HG02970 (cell line): ENCODE data around the gene PDGFA.

Source experiments
- ATAC-seq: cut with Tn5 transposase; IDR thresholded peaks from one replicate; pipeline ENCODE4 v1.9.1; 2021; ENCODE audit warnings: mild to moderate bottlenecking, moderate library complexity, moderate number of reproducible peaks; ENCODE audit not compliant: unreplicated experiment, low FRiP score

Gene PDGFA

DNA sequence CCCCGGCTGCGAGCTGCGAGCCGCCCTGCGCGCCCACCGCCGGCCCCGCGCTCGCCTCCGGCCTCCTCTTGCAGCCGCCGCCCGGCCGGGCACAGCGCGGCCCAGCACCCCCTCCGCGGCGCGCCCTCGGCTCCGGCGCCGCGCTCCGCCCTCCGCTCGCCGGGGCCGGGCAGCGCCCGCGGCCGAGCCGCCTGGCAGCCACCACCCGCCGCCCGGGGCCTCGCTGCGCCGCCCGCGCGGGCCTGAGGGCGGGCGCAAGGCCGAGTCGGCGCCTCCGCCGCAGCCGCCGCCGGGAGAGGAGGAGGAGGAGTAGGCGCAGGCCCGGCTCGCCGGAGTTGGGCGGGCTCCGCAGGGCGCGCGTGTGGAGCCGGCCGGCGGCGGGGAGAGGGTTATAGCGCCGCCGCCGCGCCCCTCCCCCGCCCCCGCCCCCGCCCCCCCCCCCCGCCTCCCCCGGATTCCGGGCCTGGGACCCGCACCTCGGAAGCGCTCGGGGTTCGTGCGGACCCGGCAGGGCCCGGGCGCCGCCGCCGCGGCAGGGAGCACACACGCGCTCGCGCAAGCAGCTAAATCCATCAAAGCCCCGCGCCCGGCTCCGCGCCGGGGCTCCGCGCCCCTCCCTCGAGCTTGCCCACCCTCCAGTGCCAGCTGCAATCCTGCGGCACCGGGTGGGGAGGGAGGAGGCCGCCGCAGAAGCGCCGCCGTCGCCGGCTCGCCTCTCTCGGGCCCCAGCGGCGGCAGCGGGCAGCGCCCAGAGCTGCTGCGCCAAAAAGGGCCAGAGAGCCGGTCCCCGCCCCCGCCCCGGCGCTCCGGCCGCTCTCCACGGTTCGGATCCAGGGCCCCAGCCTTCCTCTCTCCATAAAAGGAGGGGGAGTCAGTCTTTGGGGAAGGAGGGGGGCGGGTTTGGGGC is at the start of gene PDGFA:
Gene PDGFA, minus strand, starts transcription at position 363 of the 907 bp plus-strand sequence. CDS start 845 bp downstream, outside the sequence.
- no peak for ATAC-seq

DNA sequence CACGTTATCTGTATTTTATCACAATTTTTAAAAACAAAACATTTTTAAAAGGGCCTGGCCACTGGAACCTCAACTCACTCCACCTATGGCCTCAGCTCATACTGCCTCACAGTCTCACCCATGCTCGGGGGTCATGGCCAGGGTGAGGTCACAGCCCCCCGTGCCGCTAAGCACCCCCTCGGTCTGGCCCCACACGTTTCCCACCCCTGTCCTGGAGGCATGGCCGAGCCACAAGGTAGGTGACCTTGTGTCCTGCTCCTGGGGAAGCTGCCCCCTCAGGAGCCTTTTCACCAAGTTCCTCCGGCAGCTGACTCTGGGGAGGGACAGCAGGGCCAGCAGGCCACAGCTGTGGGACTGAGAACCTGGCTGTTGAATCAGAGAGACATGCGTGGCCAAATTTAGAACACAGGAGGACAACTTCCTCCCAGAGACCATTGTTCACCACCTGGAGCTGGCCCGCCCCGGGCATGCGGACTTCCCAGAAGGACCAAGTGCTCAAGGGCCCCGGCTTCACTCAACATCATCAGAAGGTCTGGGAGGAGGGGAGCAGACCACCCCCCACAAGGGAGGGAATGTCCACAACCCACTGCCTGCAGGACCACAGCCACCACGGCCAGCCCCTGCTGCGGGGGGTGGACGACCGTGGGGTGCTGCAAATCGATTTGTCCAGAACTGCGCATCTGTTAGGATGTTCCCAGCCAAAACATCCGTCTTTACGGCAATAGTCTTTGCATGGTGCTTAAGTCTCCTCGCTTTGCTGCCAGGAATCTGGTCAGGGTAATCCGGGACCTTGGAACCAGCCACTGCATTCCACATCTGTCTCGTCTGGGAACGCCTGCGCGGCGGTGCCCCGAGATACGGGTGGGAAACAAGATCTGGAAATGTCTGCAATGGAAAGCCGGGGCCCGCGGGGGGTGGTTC is 48.6 kb upstream of the PDGFA start:
- ATAC-seq, result no peak

DNA sequence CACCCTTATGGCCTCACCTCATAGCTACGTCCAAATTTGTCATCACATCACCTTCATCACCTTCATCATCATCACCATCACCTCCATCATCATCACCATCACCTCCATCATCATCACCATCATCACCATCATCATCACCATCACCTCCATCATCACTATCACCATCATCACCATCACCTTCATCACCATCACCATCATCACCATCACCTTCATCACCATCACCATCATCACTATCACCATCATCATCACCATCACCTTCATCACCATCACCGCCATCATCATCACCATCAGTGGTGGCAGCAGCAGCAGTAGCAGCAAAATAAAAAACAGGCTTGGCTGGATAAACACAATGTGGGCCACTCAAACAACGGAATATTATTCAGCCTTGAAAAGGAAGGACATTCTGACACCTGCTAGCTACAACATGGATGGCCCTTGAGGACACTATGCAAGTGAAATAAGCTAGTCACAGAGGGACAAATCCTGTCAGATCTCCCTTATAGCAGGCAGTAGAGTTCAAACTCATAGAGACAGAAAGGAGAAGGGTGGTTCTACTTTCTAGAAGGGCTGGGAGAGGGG is 47.7 kb upstream of the PDGFA start:
- no peak for ATAC-seq

DNA sequence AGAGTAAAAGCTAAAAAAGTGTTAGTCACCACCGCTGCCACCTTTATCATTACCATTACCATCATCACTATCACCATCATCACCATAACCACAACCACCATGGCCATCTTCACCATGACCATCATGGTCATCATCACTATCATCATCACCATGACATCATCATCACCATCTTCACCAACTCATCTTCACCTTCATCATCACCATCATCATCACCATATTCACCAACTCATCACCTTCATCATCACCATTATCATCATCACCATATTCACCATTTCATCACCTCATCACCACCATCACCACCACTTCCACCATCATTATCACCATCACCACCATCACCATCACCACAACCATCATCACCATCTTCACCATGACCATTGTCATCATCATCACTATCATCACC is 46.5 kb upstream of the PDGFA start:
- ATAC-seq, result no peak

DNA sequence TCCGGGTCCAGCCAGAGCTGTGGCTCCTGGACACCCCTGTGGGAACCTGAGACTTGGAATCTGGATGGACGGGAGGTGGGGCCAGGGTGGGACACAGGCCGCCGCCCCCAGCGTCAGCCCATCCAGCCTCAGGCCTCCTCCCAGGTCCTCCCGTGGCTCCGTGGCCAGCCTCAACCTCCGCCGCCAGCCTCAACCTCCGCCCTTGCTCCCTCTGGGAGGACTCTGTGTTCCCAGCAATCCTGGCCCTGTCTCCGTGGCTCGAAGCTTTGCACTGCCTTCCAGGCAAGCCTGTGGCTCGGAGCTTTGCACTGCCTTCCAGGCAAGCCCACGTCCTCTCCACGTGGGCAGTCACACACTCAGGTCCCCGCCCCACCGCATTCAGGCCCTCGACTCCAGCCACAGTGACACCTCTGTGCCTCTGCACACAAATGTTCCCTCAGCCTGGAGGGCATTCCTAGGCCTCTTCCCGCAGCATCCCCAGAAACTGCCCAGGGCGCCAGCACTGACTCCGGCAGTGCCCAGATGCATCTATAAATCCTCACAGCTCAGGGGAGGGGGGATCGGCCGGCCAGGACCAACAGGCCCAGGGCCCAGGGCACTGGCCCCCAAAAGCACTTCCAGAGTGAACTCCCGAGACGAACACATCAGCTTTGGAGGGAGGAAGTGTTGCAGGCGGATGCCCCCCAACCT is 44.7 kb upstream of the PDGFA start:
- ATAC-seq, result no peak

DNA sequence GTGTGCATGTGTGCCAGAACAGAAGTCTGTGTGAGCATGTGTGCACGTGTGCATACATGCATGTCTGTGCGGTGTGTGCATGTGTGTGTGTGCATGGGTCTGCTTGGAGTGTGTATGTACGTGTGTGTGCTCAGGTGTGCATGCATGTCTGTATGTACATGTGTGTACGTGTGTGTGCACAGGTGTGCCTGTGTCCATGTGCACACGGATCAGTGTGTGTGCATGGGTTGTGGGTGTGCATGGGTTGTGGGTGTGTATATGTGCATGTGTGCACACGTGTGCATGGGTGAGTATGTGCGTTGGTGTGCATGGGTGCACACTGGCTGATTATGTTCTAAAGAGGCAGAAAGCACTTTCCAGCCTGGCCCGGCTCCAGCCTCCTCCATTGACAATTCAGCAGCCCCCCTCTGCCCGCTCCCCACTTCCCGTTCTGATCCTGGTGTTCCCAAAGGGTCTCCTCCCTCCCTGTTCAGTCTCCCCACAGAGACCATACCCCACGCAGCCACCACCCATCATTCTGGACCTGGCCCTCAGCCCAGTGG is 44.1 kb upstream of the PDGFA start:
- ATAC-seq, result no peak

DNA sequence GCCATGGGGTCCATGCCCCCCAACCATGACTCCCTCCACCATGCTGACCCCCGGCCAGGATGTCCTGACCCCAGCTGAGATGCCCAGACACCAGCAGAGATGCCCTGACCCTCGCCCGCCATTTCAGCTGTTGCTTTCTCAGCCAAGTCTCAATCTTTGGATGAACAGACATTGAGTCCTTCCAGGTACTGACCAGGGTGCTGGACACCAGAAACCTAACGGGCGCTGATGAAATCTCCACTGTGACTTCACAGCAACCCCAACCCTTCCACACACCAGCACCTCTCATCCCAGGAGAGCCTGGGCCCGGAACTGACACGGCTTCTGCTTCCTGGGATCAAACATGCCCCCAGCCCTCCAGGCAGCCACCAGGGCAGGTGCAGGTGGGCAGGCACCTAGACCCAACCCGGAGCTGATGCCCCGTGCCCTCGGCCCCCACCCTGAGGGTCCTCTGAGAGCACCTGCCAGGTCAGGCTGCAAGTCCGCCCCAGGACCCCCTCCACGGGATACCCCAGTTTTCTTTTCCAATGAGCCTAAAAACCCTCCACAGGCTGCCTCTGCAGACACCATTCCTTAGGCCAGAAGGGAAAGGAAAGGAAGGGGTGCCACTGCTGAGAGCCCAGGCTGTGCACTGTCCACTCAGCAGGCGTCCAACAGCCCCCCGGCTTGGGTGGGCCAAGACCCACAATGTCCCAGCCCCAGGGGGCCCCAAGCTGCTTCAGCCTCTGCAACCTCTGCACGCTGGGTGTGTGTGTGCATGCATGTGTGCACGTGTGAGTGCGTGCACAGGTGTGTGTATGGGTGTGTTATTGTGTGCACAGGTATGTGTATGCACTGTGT is 43.4 kb upstream of the PDGFA start:
- ATAC-seq, result no peak

DNA sequence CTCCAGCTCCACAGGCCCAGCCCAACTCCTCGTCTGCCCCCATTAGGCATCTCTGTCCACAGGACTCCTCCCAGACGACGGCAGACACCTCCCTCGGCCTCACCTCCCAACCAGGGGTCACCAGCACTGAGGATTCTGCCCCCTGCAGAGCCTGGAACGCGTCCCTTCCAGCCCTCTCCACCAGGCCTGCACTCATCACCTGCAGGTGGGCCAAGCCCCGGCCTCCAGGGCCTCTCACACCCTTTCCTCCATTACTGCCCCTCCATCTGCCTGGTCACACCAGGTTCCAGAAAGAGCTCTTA is 42.7 kb upstream of the PDGFA start:
- ATAC-seq, result no peak

DNA sequence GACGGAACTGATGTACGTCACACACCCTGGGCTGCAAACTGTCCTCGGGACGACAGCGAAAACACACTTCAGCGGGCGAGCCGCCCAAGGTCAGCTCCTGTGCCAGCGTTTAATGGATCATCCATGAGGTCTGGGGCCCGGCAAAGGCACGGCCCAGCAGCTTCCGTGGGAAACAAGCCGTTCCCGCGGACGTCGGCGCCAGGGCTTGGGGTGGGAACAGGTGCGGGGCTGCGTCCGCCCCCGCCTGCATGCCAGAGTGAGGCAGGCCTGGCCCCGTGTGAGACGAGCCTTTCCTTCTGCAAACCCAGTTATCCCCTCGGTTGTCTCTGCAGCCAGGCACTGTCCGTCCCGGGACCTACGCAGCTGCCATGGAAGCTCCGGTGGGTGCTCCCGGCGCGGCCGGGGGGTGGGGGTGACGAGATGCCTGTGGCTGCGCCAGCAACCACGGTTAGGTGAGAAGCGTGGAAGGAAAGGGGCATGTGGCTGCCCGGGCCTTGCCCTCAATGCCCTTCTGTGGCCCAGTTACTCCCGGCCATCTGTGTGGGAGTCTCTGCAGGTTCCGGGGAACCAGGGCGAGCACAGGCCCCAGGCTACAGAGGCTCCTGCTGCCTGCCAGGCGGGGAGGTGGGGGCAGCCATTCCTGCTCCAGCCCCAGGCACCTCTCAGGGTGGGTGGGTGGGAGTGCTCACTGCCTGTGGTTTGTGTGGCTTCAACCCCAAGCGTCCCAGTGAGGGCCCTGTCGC is 42.2 kb upstream of the PDGFA start:
- no peak for ATAC-seq

DNA sequence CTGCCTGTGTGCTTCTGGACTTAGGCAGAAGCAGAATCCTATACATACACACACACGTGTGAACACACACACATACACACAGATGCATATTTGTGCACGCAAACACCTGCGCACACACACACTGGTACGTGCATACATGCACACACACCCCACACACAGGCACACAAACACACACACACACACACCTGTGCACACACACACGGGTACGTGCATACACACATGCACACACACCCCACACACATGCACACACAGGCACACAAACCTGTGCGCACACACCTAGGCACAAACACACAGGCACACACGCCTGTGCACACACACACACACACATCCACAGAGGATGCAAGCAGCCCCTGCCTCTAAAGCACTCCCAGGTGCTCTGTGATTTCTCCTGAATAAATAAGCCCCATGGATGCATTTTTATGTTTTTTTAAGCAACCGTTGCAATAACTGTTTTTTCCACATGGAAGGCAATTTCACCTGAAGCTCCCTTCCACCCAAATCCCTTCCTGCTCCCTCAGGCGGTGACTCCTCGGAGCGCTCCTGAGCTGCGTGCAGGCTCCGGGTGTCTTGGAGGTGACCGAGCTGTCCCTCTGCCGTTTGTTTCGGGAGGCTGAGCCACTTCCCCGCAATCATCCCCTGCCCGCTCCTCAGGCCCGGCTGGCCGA is 41.5 kb upstream of the PDGFA start:
- no peak for ATAC-seq

DNA sequence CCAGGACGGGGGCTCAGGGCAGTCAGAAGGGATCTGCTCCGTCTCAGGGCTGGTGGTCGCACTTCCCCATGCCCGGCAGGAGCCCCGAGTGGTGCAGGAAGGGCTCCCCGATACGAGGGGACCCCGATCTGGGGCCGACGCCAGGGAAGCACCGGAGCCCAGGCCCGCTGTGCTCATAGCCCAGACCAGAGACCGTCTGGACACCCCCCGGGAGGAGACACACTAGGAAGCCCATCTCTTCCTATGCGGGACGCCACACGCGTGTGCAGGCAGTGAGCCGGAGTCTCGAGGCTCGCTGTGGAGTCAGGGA is 39.7 kb upstream of the PDGFA start:
- ATAC-seq, result no peak

DNA sequence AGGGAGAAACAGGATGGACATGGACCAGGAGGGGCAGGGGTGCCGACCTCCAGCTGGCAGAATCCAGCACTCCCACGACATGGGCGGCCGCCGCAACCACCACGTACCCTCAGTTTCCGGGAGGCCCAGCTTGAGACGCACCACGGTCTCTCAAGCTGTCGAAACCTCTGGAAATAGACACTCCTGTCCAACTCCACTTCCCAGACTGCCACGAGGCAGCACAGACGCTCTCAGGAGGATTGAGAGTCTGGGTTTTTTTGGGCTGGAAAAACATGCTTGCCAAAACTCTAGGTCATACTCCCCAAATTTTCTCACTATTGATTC is 37.9 kb upstream of the PDGFA start:
- ATAC-seq, result no peak

DNA sequence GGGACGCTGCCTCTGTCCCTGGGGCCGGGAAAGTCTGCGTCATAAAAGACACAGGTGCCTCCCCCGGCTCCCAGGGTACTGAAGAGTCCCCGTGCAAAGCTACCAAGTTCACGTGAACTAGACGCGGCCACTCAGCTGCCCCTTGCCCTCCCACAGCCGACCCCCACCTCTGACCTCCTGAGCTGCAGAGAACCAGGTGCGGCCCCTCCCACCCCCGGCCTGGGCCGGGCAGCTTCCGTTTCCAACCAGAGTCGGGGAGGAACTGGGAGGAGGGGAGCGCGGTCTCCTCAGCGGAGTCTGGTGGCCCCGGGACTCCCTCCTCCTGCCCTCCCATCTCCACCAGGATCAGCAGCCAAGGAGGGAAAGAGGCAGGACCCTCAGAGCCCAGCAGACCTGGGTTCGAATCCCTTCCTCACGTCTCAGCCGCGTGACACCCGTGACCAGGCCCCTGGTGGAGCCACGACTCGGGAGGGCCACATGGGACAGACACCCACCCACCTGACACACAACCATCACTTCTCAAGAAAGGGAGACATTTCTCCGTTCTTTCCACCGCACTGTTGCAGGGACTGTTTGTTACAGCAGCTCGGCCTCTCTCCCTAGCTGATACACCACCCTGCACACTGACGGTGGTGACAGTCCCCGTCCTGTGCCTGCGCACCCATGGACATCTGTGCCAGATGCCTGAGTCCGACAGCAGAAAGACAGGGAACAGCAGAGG is 37.4 kb upstream of the PDGFA start:
- ATAC-seq, result no peak

DNA sequence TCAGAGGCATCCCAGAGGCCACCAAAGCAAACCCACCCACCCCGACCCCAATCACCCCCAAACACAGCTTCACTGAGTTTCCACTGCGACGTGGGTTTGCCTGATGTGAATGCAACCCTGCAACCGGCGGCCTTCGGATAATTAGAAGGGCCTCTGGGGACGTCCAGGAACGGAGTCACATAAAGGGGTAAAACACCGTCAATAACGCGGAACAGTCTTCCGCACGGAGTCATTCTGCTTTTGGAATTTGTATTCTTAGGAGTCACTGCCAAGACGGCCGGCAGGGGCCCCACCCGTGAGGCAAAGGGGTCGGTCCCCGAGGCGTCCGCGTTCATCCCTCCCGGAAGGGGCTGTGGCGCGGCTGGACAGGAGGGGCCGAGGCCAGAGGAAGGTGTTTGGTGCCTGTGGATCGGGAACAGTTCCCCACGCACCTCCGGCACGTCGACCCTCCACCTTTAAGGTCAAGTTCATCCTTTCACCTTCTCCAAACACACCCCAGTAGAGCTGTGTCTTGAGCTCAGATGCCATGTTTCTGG is 36.7 kb upstream of the PDGFA start:
- no peak for ATAC-seq

DNA sequence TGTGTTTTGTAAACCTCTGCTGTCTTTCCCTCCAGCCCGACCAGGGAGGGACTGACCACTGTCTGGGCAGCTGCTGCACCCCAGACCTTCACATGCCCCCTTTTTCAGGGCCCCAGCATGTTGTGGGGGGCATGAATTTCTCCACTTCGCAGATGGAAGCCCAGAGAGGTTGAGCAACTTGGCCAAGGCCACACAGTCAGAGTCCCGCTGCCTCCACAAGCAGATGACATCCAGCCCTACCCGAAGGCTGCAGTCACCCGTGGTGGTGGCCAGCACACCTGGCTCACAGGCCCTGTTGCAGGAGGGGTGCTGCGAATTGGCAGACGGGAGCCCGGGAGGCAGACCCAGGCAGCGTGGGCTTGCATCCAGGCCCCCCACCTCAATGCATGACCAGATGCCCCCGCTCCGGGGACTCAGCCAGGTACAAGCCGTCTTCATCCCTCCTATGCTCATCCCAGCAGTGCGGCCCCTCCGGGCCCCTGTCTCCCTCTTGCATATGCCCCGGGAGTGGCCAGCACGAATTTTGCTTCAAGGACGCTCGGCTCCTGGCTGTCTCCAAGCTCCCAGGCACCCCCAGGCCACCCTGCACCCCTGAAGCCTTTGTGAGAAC is 36.0 kb upstream of the PDGFA start:
- ATAC-seq, result no peak

DNA sequence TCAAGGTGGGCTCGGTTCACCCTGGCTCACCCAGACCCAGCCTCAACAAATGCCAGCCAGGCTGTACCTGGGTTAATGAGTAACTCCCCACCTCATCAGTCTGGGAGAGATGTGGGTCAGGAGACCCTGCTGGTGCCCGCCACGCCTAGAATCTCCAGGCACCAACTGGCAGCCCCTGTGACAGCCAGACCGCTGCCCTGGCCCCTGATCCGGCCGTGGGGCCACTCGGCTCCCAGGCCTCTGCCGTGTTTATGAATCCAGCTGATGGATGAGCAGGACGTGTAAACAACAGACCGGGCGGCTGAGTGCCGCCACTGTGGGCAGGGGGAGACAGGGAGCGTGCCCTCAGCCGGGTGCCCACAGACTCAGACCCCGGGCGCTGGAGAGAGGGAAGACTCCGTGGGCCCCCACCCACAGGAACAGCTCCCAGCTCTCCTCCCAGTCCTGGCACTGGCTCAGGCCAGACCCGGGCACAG is 34.0 kb upstream of the PDGFA start:
- no peak for ATAC-seq
